Fibroblast of lung (primary cell): Measurements from ENCODE around the gene PLA1A. TPM values are rescaled to one million over a fixed set of nuclear protein-coding genes. Genes with fewer than 3 reads are reported as not detected.

Experiments
- DNase-seq, 2 donors: peaks; one replicate each; pipeline versions ENCODE4 v3.0.0 to v3.0.0-alpha.2; 2010; ENCODE audit warnings: low read depth in 2 of 2
- H2AFZ ChIP-seq: 2 replicates; pipeline ENCODE4 v1.5.1; 2012; ENCODE audit warnings: low read length, control low read depth, inconsistent platforms
- H3K27ac ChIP-seq: 2 replicates; pipeline ENCODE4 v1.5.1; 2011; ENCODE audit warnings: low read length, control low read depth; ENCODE audit not compliant: insufficient read depth
- H3K27me3 ChIP-seq: 2 replicates; pipeline ENCODE4 v1.5.1; 2011; ENCODE audit warnings: mild to moderate bottlenecking, low read length; ENCODE audit not compliant: control insufficient read depth, insufficient read depth
- H3K36me3 ChIP-seq: 2 replicates; pipeline ENCODE4 v1.5.1; 2011; ENCODE audit warnings: low read length; ENCODE audit not compliant: control insufficient read depth, insufficient read depth
- H3K4me1 ChIP-seq: 2 replicates; pipeline ENCODE4 v1.5.1; 2011; ENCODE audit warnings: low read length; ENCODE audit not compliant: control insufficient read depth, insufficient read depth; ENCODE audit errors: extremely low read depth
- H3K4me2 ChIP-seq: 2 replicates; pipeline ENCODE4 v1.5.1; 2011; ENCODE audit warnings: low read length, control low read depth; ENCODE audit not compliant: insufficient read depth; ENCODE audit errors: extremely low read depth
- H3K4me3 ChIP-seq, 4 experiments: fragments of 200-600 bp in 1 of 4; sonication (generic) in 1 of 4; replicated peaks in 1 of 4; 2 replicates each; pipeline ENCODE4 v1.5.1; 2011 to 2016; ENCODE audit warnings: low read length in 4 of 4, low read depth in 3 of 4, mild to moderate bottlenecking in 3 of 4, control low read depth in 2 of 4, inconsistent platforms in 1 of 4, mixed read lengths in 1 of 4; ENCODE audit not compliant: insufficient read depth in 1 of 4; ENCODE audit errors: control extremely low read depth in 1 of 4
- H3K79me2 ChIP-seq: 2 replicates; pipeline ENCODE4 v1.5.1; 2012; ENCODE audit warnings: mild to moderate bottlenecking, low read length, inconsistent platforms; ENCODE audit not compliant: control insufficient read depth, insufficient read depth
- H3K9ac ChIP-seq: 2 replicates; pipeline ENCODE4 v1.5.1; 2011; ENCODE audit warnings: mild to moderate bottlenecking, low read length, control low read depth; ENCODE audit not compliant: insufficient read depth
- H3K9me3 ChIP-seq: 2 replicates; pipeline ENCODE4 v1.5.1; 2012; ENCODE audit warnings: low read depth, low read length; ENCODE audit not compliant: control insufficient read depth, insufficient read depth
- H4K20me1 ChIP-seq: 2 replicates; pipeline ENCODE4 v1.5.1; 2011; ENCODE audit warnings: low read length; ENCODE audit not compliant: control insufficient read depth, insufficient read depth; ENCODE audit errors: extremely low read depth
- EZH2 ChIP-seq: IDR thresholded peaks from 2 replicates; pipeline ENCODE4 v1.5.1; 2012; ENCODE audit warnings: low read length, control low read depth, mild to moderate bottlenecking; ENCODE audit errors: missing control alignments
- polyA plus RNA-seq, 2 donors: library from polyadenylated mRNA; depleted of rRNA in 1 of 2; stranded (reverse) in 1 of 2; unstranded in 1 of 2; fragments of >200 nt; gene quantifications; 2 replicates each; pipeline ENCODE4 v1.2.1, GENCODE V29; 2011 to 2012; ENCODE audit warnings: missing spikeins in 1 of 2
- total RNA-seq: library from RNA; depleted of rRNA; stranded (reverse); fragments of >200 nt; gene quantifications from 2 replicates; pipeline ENCODE4 v1.2.1, GENCODE V29; 2014
- TF ChIP-seq, protein P1 (sequence below), 2 donors: IDR thresholded peaks in 1 of 2; conservative IDR thresholded peaks in 1 of 2; 1 replicate in 1 of 2; 2 replicates in 1 of 2; pipeline ENCODE4 v1.5.1; 2011 to 2012; ENCODE audit warnings: low read length in 2 of 2, control low read depth in 1 of 2, inconsistent platforms in 1 of 2, low read depth in 1 of 2, mild to moderate bottlenecking in 1 of 2

Gene PLA1A
- total and polyA plus RNA-seq, 2 donors (not counting 1 experiment from before 2014, with no cell fraction given), result under 0.01 TPM; not detected in 1

DNA sequence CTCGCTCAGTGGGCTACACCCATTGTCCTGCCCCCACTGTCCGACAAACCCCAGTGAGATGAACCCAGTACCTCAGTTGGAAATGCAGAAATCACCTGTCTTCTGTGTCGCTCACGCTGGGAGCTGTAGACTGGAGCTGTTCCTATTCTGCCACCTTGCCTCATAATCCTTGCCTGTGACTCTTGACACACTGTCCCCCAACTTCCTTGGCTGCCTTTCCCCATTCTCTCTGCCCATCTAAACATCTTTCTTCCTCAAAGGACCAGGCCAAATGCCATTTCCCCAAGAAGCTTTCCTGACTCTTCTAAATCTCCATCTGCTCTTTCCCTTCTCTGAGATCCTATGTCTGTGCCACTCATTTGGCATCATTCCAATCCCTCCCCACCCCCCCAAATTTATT, 28.5 kb upstream of the PLA1A start:
- Histone ChIP-seq H3K36me3 (no peaks in the 10 kb centered on the region), H2AFZ (no peak overlapping the region), H3K4me2 (no peak overlapping the region), H3K27me3 (no peaks in the 10 kb centered on the region), H3K4me1 (no peaks in the 10 kb centered on the region), H3K9ac (no peak overlapping the region), H3K4me3 (no peak overlapping the region), H4K20me1 (no peaks in the 10 kb centered on the region), H3K9me3 (no peaks in the 10 kb centered on the region), H3K27ac (no peak overlapping the region), H3K79me2 (no peaks in the 10 kb centered on the region)
- no peak for DNase-seq
- TF ChIP-seq EZH2, result no peak
- TF ChIP-seq, protein P1, sequence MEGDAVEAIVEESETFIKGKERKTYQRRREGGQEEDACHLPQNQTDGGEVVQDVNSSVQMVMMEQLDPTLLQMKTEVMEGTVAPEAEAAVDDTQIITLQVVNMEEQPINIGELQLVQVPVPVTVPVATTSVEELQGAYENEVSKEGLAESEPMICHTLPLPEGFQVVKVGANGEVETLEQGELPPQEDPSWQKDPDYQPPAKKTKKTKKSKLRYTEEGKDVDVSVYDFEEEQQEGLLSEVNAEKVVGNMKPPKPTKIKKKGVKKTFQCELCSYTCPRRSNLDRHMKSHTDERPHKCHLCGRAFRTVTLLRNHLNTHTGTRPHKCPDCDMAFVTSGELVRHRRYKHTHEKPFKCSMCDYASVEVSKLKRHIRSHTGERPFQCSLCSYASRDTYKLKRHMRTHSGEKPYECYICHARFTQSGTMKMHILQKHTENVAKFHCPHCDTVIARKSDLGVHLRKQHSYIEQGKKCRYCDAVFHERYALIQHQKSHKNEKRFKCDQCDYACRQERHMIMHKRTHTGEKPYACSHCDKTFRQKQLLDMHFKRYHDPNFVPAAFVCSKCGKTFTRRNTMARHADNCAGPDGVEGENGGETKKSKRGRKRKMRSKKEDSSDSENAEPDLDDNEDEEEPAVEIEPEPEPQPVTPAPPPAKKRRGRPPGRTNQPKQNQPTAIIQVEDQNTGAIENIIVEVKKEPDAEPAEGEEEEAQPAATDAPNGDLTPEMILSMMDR (conservative IDR thresholded peaks at IDR 0.05 in 1 of 2, IDR thresholded peaks at IDR 0.05 in 1 of 2; ENCODE audit: low read depth in 1 of 2, low read length in 2 of 2), result no peak

DNA sequence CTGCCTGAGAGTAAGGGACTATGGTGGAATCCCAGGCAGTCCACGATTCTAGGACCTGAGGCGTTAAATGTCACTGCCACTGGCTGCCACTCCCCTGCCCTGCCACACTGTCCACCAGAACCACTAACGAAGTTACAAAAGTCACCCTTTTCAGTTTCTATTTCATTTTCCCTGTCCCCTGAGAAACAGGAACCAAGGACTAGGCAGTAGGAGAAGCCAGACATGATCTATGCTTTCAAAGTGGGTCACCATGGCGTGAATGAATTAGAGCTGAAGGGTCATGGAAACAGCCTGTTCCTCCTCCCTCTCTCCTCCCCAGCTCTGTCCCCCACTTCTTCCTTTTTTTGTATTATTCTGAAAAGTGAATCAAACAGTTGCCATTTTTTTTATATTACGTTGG, 27.5 kb upstream of the PLA1A start:
- H3K4me3 ChIP-seq, result no peak overlapping the region
- no peaks in the 10 kb centered on the region for H3K36me3 ChIP-seq
- no peaks in the 10 kb centered on the region for H3K9me3 ChIP-seq
- no peak for DNase-seq
- no peak overlapping the region for H3K27ac ChIP-seq
- H3K4me1 ChIP-seq, result no peaks in the 10 kb centered on the region
- no peaks in the 10 kb centered on the region for H4K20me1 ChIP-seq
- no peaks in the 10 kb centered on the region for H3K27me3 ChIP-seq
- no peaks in the 10 kb centered on the region for H3K79me2 ChIP-seq
- no peak overlapping the region for H3K9ac ChIP-seq
- no peak overlapping the region for H2AFZ ChIP-seq
- TF ChIP-seq, protein P1 (conservative IDR thresholded peaks at IDR 0.05 in 1 of 2, IDR thresholded peaks at IDR 0.05 in 1 of 2; ENCODE audit: low read depth in 1 of 2, low read length in 2 of 2), result no peak
- no peak for TF ChIP-seq EZH2
- H3K4me2 ChIP-seq, result no peak overlapping the region

DNA sequence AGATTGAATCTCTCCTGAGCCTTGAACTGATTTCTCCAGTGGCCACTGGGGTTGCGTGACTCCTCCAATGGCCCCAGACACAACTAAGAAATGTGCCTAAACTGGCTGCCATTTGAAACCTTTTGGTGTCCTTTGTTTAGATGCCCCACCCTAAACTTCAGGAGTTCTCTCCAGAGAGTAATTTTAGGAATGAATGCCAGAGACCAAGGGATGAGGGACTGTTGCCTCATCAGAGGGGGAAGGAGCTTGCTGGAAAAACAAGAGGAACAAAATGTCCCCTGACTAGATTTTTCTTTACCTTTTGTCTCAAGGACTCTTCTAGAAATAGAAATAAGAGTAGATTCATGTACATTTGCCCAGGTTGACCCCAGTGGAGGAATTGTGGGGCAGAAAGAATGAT, 26.5 kb upstream of the PLA1A start:
- H3K9me3 ChIP-seq, result no peaks in the 10 kb centered on the region
- H3K79me2 ChIP-seq, result no peaks in the 10 kb centered on the region
- no peak overlapping the region for H3K9ac ChIP-seq
- TF ChIP-seq EZH2, result no peak
- TF ChIP-seq, protein P1 (conservative IDR thresholded peaks at IDR 0.05 in 1 of 2, IDR thresholded peaks at IDR 0.05 in 1 of 2; ENCODE audit: low read depth in 1 of 2, low read length in 2 of 2), result no peak
- H3K27ac ChIP-seq, result no peak overlapping the region
- no peaks in the 10 kb centered on the region for H3K4me1 ChIP-seq
- H3K4me3 ChIP-seq, result no peak overlapping the region
- no peak overlapping the region for H3K4me2 ChIP-seq
- DNase-seq, result no peak
- no peaks in the 10 kb centered on the region for H3K36me3 ChIP-seq
- no peak overlapping the region for H2AFZ ChIP-seq
- no peaks in the 10 kb centered on the region for H3K27me3 ChIP-seq
- no peaks in the 10 kb centered on the region for H4K20me1 ChIP-seq
